ENCODE measurements around the gene CLMN. TPM values are rescaled to one million over a fixed set of nuclear protein-coding genes. Genes with fewer than 3 reads are reported as not detected.

Gene CLMN
- total RNA-seq, 1 experiment from 2014 or later = 111 TPM

DNA sequence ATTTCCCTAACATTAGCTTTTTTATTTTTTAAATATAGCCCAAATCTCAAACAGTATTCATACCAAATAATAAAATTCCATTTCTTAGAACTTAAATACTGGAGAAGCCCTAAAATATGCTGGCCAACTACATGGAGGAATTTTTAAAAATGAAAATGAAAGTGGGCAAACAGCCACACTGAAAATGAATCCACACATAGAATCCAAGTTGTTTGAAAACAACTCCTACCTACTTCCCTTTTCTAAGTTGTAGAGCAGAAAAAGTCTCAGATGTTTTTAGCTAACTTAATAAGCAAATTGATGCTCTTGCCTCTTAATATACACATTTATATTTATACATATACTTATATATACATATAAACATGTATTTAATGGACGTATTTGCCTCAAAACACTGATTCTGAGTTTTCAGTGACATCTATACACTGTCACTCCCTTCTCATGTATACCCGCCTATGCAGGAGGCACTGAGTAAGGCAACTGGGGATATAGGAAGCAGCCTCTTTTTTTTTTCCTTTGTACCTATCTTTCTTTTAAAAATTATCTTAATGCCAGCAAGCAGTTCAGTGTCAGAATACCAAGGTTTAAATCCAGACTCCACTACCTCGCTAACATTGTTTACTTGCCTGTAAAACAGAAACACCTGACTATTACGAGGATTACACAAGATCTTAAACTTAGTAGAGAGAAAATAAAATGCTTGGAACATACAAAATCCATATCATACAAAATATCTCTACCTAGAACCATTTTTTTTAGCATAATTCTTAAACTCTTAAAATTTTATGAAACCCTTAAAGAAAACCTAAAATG lies 175.7 kb downstream of the CLMN start:
- no peak for DNase-seq
- BruUV-seq (replicated peaks) = no TSS peak
- intact Hi-C loops (cut with micrococcal nuclease; ENCODE audit: unreplicated experiment) = no loop called here
- Mint-ChIP-seq H3K9me3 (ENCODE audit: low read depth, unreplicated experiment) (peaks cover 4% of the 10 kb centered on the region), H3K27me3 (ENCODE audit: unreplicated experiment) (no peaks in the 10 kb centered on the region), H3K36me3 (ENCODE audit: insufficient read depth, unreplicated experiment) (peaks cover 12% of the 10 kb centered on the region), H3K4me3 (ENCODE audit: low read depth, unreplicated experiment) (no peak overlapping the region), H3K27ac (ENCODE audit: unreplicated experiment) (no peak overlapping the region), H3K4me1 (ENCODE audit: low read depth, unreplicated experiment) (peaks cover 35% of the 10 kb centered on the region)
- CTCF ChIA-PET = no interaction called here
- TF ChIP-seq, protein P1, sequence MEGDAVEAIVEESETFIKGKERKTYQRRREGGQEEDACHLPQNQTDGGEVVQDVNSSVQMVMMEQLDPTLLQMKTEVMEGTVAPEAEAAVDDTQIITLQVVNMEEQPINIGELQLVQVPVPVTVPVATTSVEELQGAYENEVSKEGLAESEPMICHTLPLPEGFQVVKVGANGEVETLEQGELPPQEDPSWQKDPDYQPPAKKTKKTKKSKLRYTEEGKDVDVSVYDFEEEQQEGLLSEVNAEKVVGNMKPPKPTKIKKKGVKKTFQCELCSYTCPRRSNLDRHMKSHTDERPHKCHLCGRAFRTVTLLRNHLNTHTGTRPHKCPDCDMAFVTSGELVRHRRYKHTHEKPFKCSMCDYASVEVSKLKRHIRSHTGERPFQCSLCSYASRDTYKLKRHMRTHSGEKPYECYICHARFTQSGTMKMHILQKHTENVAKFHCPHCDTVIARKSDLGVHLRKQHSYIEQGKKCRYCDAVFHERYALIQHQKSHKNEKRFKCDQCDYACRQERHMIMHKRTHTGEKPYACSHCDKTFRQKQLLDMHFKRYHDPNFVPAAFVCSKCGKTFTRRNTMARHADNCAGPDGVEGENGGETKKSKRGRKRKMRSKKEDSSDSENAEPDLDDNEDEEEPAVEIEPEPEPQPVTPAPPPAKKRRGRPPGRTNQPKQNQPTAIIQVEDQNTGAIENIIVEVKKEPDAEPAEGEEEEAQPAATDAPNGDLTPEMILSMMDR (IDR thresholded peaks at IDR 0.05; ENCODE audit: unreplicated experiment) = no peak

DNA sequence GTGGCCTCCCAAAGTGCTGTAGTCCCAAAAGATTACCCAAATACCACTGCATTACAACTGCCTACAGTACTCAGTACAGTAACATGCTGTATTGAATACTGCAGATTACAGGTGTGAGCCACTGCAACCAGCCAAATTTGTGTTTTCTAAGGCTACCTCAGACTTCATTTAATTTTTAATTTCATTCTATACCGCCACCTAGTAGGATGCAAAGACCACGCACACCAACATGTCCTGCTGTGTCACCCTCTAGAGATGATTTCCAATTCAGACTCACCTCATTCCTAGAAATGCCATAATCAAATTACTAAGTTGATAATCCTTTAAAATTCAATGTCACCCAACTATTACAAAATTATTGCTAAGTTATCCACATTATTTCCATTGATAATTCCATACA lies 177.5 kb downstream of the CLMN start:
- no peak for DNase-seq
- H3K27ac Mint-ChIP-seq (ENCODE audit: unreplicated experiment) = no peak overlapping the region
- CTCF ChIA-PET = interaction anchor here (0.6 kb wide), 1 partner anchor 220 kb away, joined by 3 read pairs; no protein-coding TSS in a partner anchor
- H3K4me3 Mint-ChIP-seq (ENCODE audit: low read depth, unreplicated experiment) = no peak overlapping the region
- no peaks in the 10 kb centered on the region for H3K27me3 Mint-ChIP-seq (ENCODE audit: unreplicated experiment)
- no TSS peak for BruUV-seq (replicated peaks)
- peaks cover 4% of the 10 kb centered on the region for H3K9me3 Mint-ChIP-seq (ENCODE audit: low read depth, unreplicated experiment)
- intact Hi-C loops (cut with micrococcal nuclease; ENCODE audit: unreplicated experiment) = no loop called here
- peaks cover 12% of the 10 kb centered on the region for H3K36me3 Mint-ChIP-seq (ENCODE audit: insufficient read depth, unreplicated experiment)
- peaks cover 30% of the 10 kb centered on the region for H3K4me1 Mint-ChIP-seq (ENCODE audit: low read depth, unreplicated experiment)
- TF ChIP-seq, protein P1 (IDR thresholded peaks at IDR 0.05; ENCODE audit: unreplicated experiment) = no peak

DNA sequence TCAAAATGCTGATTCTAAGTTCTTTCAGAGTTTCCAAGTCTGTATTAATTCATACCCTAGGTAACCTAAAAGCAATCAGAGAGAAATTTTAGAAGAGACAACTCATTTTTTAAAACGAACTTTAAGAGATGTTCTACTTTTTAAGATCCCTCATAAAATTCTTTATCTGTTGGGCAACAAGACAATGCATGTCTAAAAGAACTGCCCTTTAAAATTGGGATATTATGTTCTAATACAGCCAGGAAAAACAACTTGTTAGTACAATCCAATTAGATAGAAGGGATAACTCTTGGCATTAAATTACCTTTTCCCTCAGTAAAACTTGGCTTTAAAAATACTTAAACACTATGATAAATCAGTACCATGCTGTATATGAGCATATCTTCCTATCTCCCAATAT lies 178.0 kb downstream of the CLMN start:
- TF ChIP-seq, protein P1 (IDR thresholded peaks at IDR 0.05; ENCODE audit: unreplicated experiment) = no peak
- Mint-ChIP-seq H3K9me3 (ENCODE audit: low read depth, unreplicated experiment) (peaks cover 4% of the 10 kb centered on the region), H3K27me3 (ENCODE audit: unreplicated experiment) (no peaks in the 10 kb centered on the region), H3K4me3 (ENCODE audit: low read depth, unreplicated experiment) (no peak overlapping the region), H3K27ac (ENCODE audit: unreplicated experiment) (no peak overlapping the region), H3K36me3 (ENCODE audit: insufficient read depth, unreplicated experiment) (peaks cover 11% of the 10 kb centered on the region), H3K4me1 (ENCODE audit: low read depth, unreplicated experiment) (peaks cover 30% of the 10 kb centered on the region)
- no peak for DNase-seq
- no TSS peak for BruUV-seq (replicated peaks)
- intact Hi-C loops (cut with micrococcal nuclease; ENCODE audit: unreplicated experiment) = no loop called here
- CTCF ChIA-PET = interaction anchor here (0.6 kb wide), 1 partner anchor 220 kb away, joined by 3 read pairs; no protein-coding TSS in a partner anchor

DNA sequence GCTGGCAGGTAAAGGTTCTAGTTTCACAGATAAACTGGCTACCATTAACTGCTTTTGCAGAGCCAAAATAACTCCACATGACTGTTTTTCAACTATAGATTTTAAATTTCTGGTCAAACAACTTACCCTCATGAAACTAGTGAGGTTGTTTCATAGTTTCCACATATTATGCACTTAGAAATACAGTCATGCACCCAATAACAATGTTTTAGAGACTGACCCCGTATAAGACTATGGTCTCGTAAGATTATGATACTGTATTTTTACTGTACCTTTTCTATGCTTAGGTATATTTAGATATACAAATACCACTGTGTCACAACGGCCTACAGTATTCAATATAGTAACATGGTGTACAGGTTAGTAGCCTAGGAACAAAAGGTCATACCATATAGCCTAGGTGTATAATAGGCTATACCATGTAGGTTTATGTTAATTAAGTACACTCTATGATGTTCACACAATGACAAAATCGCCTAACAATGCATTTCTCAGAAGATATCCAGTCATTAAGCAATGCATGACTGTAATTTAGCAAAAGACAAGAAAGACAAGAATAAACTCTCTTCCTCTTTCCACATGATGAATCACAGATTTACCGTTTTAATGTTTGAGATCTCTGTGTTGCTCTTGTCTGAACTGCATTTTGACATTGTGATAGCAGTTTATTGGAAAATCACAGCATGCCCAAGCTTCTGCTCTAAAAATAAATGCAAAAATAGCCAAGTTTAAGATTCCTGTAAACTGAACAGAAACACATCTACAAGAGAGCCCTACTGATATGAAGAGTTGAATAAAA lies 179.4 kb downstream of the CLMN start:
- Mint-ChIP-seq H3K4me1 (ENCODE audit: low read depth, unreplicated experiment) (peaks cover 31% of the 10 kb centered on the region), H3K36me3 (ENCODE audit: insufficient read depth, unreplicated experiment) (peaks cover 6% of the 10 kb centered on the region), H3K27ac (ENCODE audit: unreplicated experiment) (no peak overlapping the region), H3K9me3 (ENCODE audit: low read depth, unreplicated experiment) (peaks cover 4% of the 10 kb centered on the region), H3K27me3 (ENCODE audit: unreplicated experiment) (no peaks in the 10 kb centered on the region), H3K4me3 (ENCODE audit: low read depth, unreplicated experiment) (no peak overlapping the region)
- CTCF ChIA-PET = interaction anchor here (0.5 kb wide), 1 partner anchor 25 kb away, joined by 3 read pairs; no protein-coding TSS in a partner anchor
- no peak for DNase-seq
- TF ChIP-seq, protein P1 (IDR thresholded peaks at IDR 0.05; ENCODE audit: unreplicated experiment) = no peak
- intact Hi-C loops (cut with micrococcal nuclease; ENCODE audit: unreplicated experiment) = no loop called here
- BruUV-seq (replicated peaks) = no TSS peak

Measured in Calu3 (cell line).